IMR-90 (cell line): ENCODE results near the gene DNPH1. TPM values are rescaled to one million over a fixed set of nuclear protein-coding genes. Genes with fewer than 3 reads are reported as not detected.

ENCODE experiments used
- ATAC-seq: fragments of 200-7000 bp; cut with Tn5 transposase; 2 replicates; pipeline ENCODE4 v1.9.1; 2020; ENCODE audit warnings: low read depth, mild to moderate bottlenecking, moderate library complexity
- BruUV-seq: library from RNA; stranded (reverse); fragments of 400-500 nt; replicated peaks from 2 replicates; lab custom pipeline; 2021; lab: Mats Ljungman, UMichigan
- CTCF ChIA-PET: fragments of 300-600 bp; formaldehyde crosslinking; extraction: SDS; loops from one replicate; lab custom pipeline; 2021; ENCODE audit warnings: antibody characterized with exemption; lab: Yijun Ruan, JAX
- POLR2A ChIA-PET: fragments of 300-600 bp; sonication (Branson Sonifier 250); formaldehyde crosslinking; loops from one replicate; lab custom pipeline; 2022; ENCODE audit warnings: antibody characterized with exemption; ENCODE audit not compliant: unreplicated experiment; lab: Charles Lee
- DNase-seq: peaks from one replicate; pipeline ENCODE4 v3.0.0; 2013
- H2AFZ ChIP-seq: replicated peaks from 2 replicates; pipeline ENCODE3; 2013; ENCODE audit warnings: low read length, mild to moderate bottlenecking; ENCODE audit not compliant: poor library complexity
- H2AK5ac ChIP-seq: 2 replicates; pipeline ENCODE4 v1.6.1; 2013; ENCODE audit warnings: low read depth, low read length, inconsistent platforms
- H2AK9ac ChIP-seq: replicated peaks from 2 replicates; pipeline ENCODE3; 2013; ENCODE audit warnings: mild to moderate bottlenecking, low read depth, low read length, moderate library complexity; ENCODE audit not compliant: poor library complexity
- H2BK120ac ChIP-seq: 2 replicates; pipeline ENCODE4 v1.6.1; 2013; ENCODE audit warnings: low read depth, low read length, inconsistent platforms
- H2BK15ac ChIP-seq: 3 replicates; pipeline ENCODE4 v1.6.1; 2013; ENCODE audit warnings: low read depth, low read length, inconsistent platforms
- H2BK20ac ChIP-seq: 2 replicates; pipeline ENCODE4 v1.6.1; 2013; ENCODE audit warnings: low read depth, mild to moderate bottlenecking, inconsistent platforms, low read length, moderate library complexity
- H2BK5ac ChIP-seq: 2 replicates; pipeline ENCODE4 v1.6.1; 2013; ENCODE audit warnings: mild to moderate bottlenecking, low read depth, low read length, inconsistent platforms; ENCODE audit not compliant: poor library complexity, severe bottlenecking
- H3K14ac ChIP-seq: replicated peaks from 2 replicates; pipeline ENCODE4 v1.6.1; 2013; ENCODE audit warnings: low read depth, low read length, inconsistent platforms
- H3K18ac ChIP-seq: 2 replicates; pipeline ENCODE4 v1.6.1; 2013; ENCODE audit warnings: low read depth, low read length, control low read depth
- H3K23ac ChIP-seq: 2 replicates; pipeline ENCODE4 v1.6.1; 2013; ENCODE audit warnings: low read depth, low read length, inconsistent platforms
- H3K27ac ChIP-seq: 2 replicates; pipeline ENCODE4 v1.5.1; 2013; ENCODE audit warnings: mild to moderate bottlenecking, control low read depth, low read length; ENCODE audit not compliant: insufficient read depth
- H3K27me3 ChIP-seq: 2 replicates; pipeline ENCODE4 v1.6.1; 2013; ENCODE audit warnings: low read length; ENCODE audit not compliant: control insufficient read depth, insufficient read depth
- H3K36me3 ChIP-seq: 2 replicates; pipeline ENCODE4 v1.6.1; 2013; ENCODE audit warnings: low read length, mixed read lengths; ENCODE audit not compliant: control insufficient read depth, insufficient read depth
- H3K4ac ChIP-seq: 2 replicates; pipeline ENCODE4 v1.6.1; 2013; ENCODE audit warnings: low read depth, low read length, inconsistent platforms
- H3K4me1 ChIP-seq: 2 replicates; pipeline ENCODE4 v1.6.1; 2013; ENCODE audit warnings: low read length, mixed read lengths; ENCODE audit not compliant: control insufficient read depth, insufficient read depth
- H3K4me2 ChIP-seq: 2 replicates; pipeline ENCODE4 v1.6.1; 2013; ENCODE audit warnings: low read depth, mild to moderate bottlenecking, control low read depth, low read length, moderate library complexity
- H3K4me3 ChIP-seq: 2 replicates; pipeline ENCODE4 v1.5.1; 2013; ENCODE audit warnings: low read depth, mild to moderate bottlenecking, control low read depth, low read length, moderate library complexity; ENCODE audit not compliant: insufficient read depth
- H3K56ac ChIP-seq: 2 replicates; pipeline ENCODE4 v1.6.1; 2013; ENCODE audit warnings: low read length, inconsistent platforms; ENCODE audit not compliant: insufficient read depth; ENCODE audit errors: extremely low read depth
- H3K79me1 ChIP-seq, 2 experiments: 2 replicates each; pipeline ENCODE4 v1.6.1; 2013; ENCODE audit warnings: low read length in 2 of 2, inconsistent platforms in 1 of 2, low read depth in 1 of 2
- H3K9ac ChIP-seq: 2 replicates; pipeline ENCODE4 v1.6.1; 2013; ENCODE audit warnings: low read depth, low read length, control low read depth
- H3K9me1 ChIP-seq: 2 replicates; pipeline ENCODE4 v1.6.1; 2013; ENCODE audit warnings: low read length, inconsistent platforms; ENCODE audit not compliant: insufficient read depth
- H3K9me3 ChIP-seq: 2 replicates; pipeline ENCODE4 v1.6.1; 2013; ENCODE audit warnings: low read length; ENCODE audit not compliant: control insufficient read depth, insufficient read depth
- H4K20me1 ChIP-seq: 2 replicates; pipeline ENCODE4 v1.6.1; 2013; ENCODE audit warnings: low read length, inconsistent platforms; ENCODE audit not compliant: insufficient read depth
- H4K5ac ChIP-seq: 2 replicates; pipeline ENCODE4 v1.6.1; 2013; ENCODE audit warnings: mild to moderate bottlenecking, low read depth, low read length, control low read depth
- H4K8ac ChIP-seq, 2 experiments: 2 replicates each; pipeline ENCODE4 v1.6.1; 2013; ENCODE audit warnings: low read depth in 2 of 2, low read length in 2 of 2, control low read depth in 1 of 2, inconsistent platforms in 1 of 2
- H4K91ac ChIP-seq: 2 replicates; pipeline ENCODE4 v1.6.1; 2013; ENCODE audit warnings: low read depth, low read length, inconsistent platforms; ENCODE audit not compliant: insufficient read depth
- CEBPB ChIP-seq: IDR thresholded peaks from 2 replicates; pipeline ENCODE4 v1.6.1; 2012; ENCODE audit warnings: low read depth, low read length, improper control_type of control experiment
- WGBS, 2 experiments: methylation state at CpG; one replicate each; pipeline versions ENCODE4 v1.1.5 to v1.1.7; 2013; ENCODE audit warnings: missing lambda C conversion rate in 2 of 2; ENCODE audit not compliant: insufficient read length in 1 of 2; ENCODE audit errors: extremely low coverage in 2 of 2; 5-methylcytosine and 5-hydroxymethylcytosine counted together
- dilution Hi-C: fragments of 300-500 bp; cut with HindIII; formaldehyde crosslinking; loops from one replicate; pipeline ENCODE4 v1.14.3; 2018; ENCODE audit warnings: low sequenced_read_pairs; ENCODE audit not compliant: unreplicated experiment
- in situ Hi-C: fragments of 300-500 bp; cut with MboI; formaldehyde crosslinking; loops from 3 replicates; pipeline ENCODE4 v1.14.3; 2019; ENCODE audit warnings: low sequenced_read_pairs, inconsistent platforms, mixed read lengths
- intact Hi-C: fragments of 100-400 bp; cut with micrococcal nuclease; formaldehyde crosslinking; loops from 2 replicates; pipeline ENCODE4 v1.10.0; 2022
- polyA plus RNA-seq, 3 experiments: library from polyadenylated mRNA; depleted of rRNA; stranded (reverse); fragments of >200 nt; gene quantifications; 2 replicates each; pipeline ENCODE4 v1.2.3, GENCODE V29; 2012; ENCODE audit warnings: low replicate concordance in 1 of 3
- total RNA-seq: library from RNA; depleted of rRNA; stranded (reverse); fragments of >200 nt; gene quantifications from 2 replicates; pipeline ENCODE4 v1.2.3, GENCODE V29; 2012
- TF ChIP-seq, protein P1 (sequence below): fragments of 150-350 bp; IDR thresholded peaks from 2 replicates; pipeline ENCODE4 v1.6.1; 2017; ENCODE audit warnings: mild to moderate bottlenecking, antibody characterized with exemption, low read length, low read depth

DNPH1 gene
- total and polyA plus RNA-seq, 2 of the 4 experiments (the other 2 are of a cell fraction): 19.0 to 47.8 TPM

DNA sequence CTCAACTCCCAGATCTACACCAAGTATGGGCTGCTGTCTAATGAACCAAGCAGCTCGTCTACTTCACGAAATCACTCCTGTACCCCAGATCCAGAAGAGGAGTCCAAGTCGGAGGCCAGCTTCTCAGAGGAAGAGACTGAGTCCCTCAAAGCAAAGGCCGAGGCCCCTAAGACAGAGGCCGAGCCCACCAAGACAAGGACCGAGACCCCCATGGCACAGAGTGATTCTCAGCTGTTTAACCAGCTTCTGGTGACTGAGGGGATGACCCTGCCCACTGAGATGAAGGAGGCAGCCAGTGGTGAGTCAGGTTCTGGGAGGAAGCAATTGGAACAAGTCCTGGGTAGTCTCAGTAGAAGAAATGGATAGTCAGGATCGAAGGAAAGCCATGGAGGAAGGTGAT is 41.5 kb downstream of the DNPH1 start:
- Histone ChIP-seq H3K4ac (no peak overlapping the region), H3K27me3 (no peaks in the 10 kb centered on the region), H2BK5ac (no peak overlapping the region), H2BK20ac (no peak overlapping the region), H3K27ac (no peak overlapping the region), H3K9me1 (no peaks in the 10 kb centered on the region; the same call in 1 of the 2 replicates), H3K36me3 (peaks cover 42% of the 10 kb centered on the region), H3K18ac (no peak overlapping the region), H4K8ac (no peak overlapping the region), H2AFZ (no peak overlapping the region), H4K5ac (no peak overlapping the region), H2BK120ac (no peak overlapping the region), H4K91ac (no peak overlapping the region), H2AK5ac (no peak overlapping the region), H3K23ac (no peak overlapping the region), H3K4me1 (no peaks in the 10 kb centered on the region), H3K56ac (no peak overlapping the region), H3K14ac (no peak overlapping the region), H3K79me1 (peaks cover 3 to 14% of the 10 kb centered on the region in 2 experiments; a peak in 3 of 4 replicates), H3K4me3 (no peak overlapping the region), H2BK15ac (no peak overlapping the region), H3K9ac (no peak overlapping the region), H2AK9ac (no peak overlapping the region), H4K20me1 (no peaks in the 10 kb centered on the region), H3K9me3 (no peaks in the 10 kb centered on the region), H3K4me2 (no peak overlapping the region)
- no CpG with 5 or more reads among the region's 7 CpGs for WGBS, 2 experiments
- ATAC-seq (no peak), DNase-seq (no peak)
- in situ Hi-C loops (no loop called here), intact Hi-C loops (no loop called here), dilution Hi-C loops (no loop called here)
- no TSS peak for BruUV-seq
- POLR2A ChIA-PET: no interaction called here
- no peak for TF ChIP-seq CEBPB
- TF ChIP-seq, protein P1, sequence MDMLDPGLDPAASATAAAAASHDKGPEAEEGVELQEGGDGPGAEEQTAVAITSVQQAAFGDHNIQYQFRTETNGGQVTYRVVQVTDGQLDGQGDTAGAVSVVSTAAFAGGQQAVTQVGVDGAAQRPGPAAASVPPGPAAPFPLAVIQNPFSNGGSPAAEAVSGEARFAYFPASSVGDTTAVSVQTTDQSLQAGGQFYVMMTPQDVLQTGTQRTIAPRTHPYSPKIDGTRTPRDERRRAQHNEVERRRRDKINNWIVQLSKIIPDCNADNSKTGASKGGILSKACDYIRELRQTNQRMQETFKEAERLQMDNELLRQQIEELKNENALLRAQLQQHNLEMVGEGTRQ: no peak
- CTCF ChIA-PET: no interaction called here
